Ectodermal cell (in vitro differentiated cells): ENCODE measurements around the gene ANXA9.

Source experiments
- H3K27ac ChIP-seq: 2 replicates; pipeline ENCODE4 v1.7.0; 2013; ENCODE audit warnings: mild to moderate bottlenecking, low read depth, low read length; ENCODE audit not compliant: insufficient read depth, poor library complexity, severe bottlenecking
- H3K27me3 ChIP-seq: 2 replicates; pipeline ENCODE4 v1.7.0; 2013; ENCODE audit warnings: mild to moderate bottlenecking, low read length; ENCODE audit not compliant: insufficient read depth, control insufficient read depth, poor library complexity, severe bottlenecking
- H3K36me3 ChIP-seq: one replicate; pipeline ENCODE4 v1.7.0; 2013; ENCODE audit warnings: low read length; ENCODE audit not compliant: control insufficient read depth, insufficient read depth
- H3K4me1 ChIP-seq: one replicate; pipeline ENCODE4 v1.7.0; 2013; ENCODE audit warnings: low read length; ENCODE audit not compliant: control insufficient read depth, insufficient read depth
- H3K4me3 ChIP-seq: 2 replicates; pipeline ENCODE4 v1.7.0; 2013; ENCODE audit warnings: low read depth, low read length, control low read depth; ENCODE audit not compliant: insufficient read depth
- H3K9me3 ChIP-seq: 2 replicates; pipeline ENCODE4 v1.7.0; 2013; ENCODE audit warnings: mild to moderate bottlenecking, low read length, moderate library complexity; ENCODE audit not compliant: control insufficient read depth
- WGBS, 2 experiments: methylation state at CpG; one replicate each; pipeline ENCODE4 v1.1.7; 2013; ENCODE audit warnings: missing lambda C conversion rate in 2 of 2; 5-methylcytosine and 5-hydroxymethylcytosine counted together

The ANXA9 gene

GRCh38 chr1:151012684-151013471 is 30.8 kb downstream of the ANXA9 start:
- no peaks in the 10 kb centered on the region for H3K9me3 ChIP-seq
- no peaks in the 10 kb centered on the region for H3K36me3 ChIP-seq
- H3K4me1 ChIP-seq: no peaks in the 10 kb centered on the region
- H3K4me3 ChIP-seq: no peak overlapping the region
- no peak overlapping the region for H3K27ac ChIP-seq
- WGBS, 2 experiments: 94 to 96% methylated on average over 14 of the region's 14 CpGs
- H3K27me3 ChIP-seq: no peaks in the 10 kb centered on the region

DNA sequence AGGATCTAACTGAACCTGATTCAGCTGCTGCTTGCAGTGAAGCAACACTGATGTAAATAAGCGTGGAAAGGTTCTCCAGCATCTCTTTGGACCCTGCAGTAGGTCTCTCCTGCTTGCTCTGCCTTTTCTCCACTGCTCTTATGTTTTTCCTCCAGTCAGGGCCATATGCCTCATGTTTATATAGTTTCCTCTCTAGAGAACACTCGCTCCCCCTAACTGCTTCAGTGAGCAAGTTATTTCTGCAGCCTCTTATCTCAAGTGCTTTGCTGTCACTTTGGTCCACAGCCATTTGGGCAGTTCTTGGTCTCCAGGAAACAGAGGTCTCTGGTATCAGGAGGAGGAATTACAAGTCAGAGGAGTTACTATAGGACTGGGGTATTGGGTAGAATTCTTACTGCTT is 31.4 kb downstream of the ANXA9 start:
- no peaks in the 10 kb centered on the region for H3K4me1 ChIP-seq
- H3K27me3 ChIP-seq: no peaks in the 10 kb centered on the region
- no peaks in the 10 kb centered on the region for H3K36me3 ChIP-seq
- H3K4me3 ChIP-seq: no peak overlapping the region
- H3K9me3 ChIP-seq: no peaks in the 10 kb centered on the region
- H3K27ac ChIP-seq: no peak overlapping the region
- whole genome bisulfite sequencing, 2 experiments: 96 to 98% methylated on average over 2 of the region's 2 CpGs

- Histone ChIP-seq H3K36me3 (peaks cover 8% of the 10 kb centered on the region), H3K27me3 (no peaks in the 10 kb centered on the region), H3K27ac (no peak overlapping the region), H3K9me3 (no peaks in the 10 kb centered on the region), H3K4me1 (no peaks in the 10 kb centered on the region), H3K4me3 (no peak overlapping the region)
- 44 to 47% methylated on average over 4 to 6 of the region's 6 CpGs for WGBS, 2 experiments
These were observed 42.6 kb downstream of the ANXA9 start for GRCh38 chr1:151024540-151025146.

- H3K36me3 ChIP-seq: peaks cover 13% of the 10 kb centered on the region
- no peaks in the 10 kb centered on the region for H3K9me3 ChIP-seq
- H3K4me3 ChIP-seq: no peak overlapping the region
- H3K27me3 ChIP-seq: no peaks in the 10 kb centered on the region
- no peak overlapping the region for H3K27ac ChIP-seq
- H3K4me1 ChIP-seq: no peaks in the 10 kb centered on the region
These were observed 44.4 kb downstream of the ANXA9 start for GRCh38 chr1:151026460-151026859.

DNA sequence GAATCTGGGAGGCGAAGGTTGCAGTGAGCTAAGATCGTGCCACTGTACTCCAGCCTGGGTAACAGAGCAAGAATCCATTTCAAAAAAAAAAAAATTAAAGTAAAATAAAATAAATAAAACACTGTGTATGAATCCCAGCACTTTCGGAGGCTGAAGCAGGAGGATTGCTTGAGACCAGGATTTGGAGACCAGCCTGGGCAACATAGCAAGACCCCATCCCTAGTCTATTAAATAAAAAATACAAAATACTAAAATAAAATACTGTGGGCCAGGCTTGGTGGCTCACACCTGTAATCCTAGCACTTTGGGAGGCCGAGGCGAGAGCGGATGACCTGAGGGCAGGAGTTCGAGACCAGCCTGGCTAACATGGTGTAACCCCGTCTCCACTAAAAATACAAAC is 50.1 kb downstream of the ANXA9 start:
- no peaks in the 10 kb centered on the region for H3K27me3 ChIP-seq
- 89 to 93% methylated on average over 7 to 8 of the region's 8 CpGs for WGBS, 2 experiments
- H3K4me3 ChIP-seq: no peak overlapping the region
- peaks cover 23% of the 10 kb centered on the region for H3K36me3 ChIP-seq
- no peaks in the 10 kb centered on the region for H3K9me3 ChIP-seq
- H3K27ac ChIP-seq: no peak overlapping the region
- H3K4me1 ChIP-seq: no peaks in the 10 kb centered on the region

- Histone ChIP-seq H3K4me3 (no peak overlapping the region), H3K27ac (no peak overlapping the region), H3K9me3 (no peaks in the 10 kb centered on the region), H3K4me1 (no peaks in the 10 kb centered on the region), H3K36me3 (peaks cover 18% of the 10 kb centered on the region), H3K27me3 (no peaks in the 10 kb centered on the region)
- WGBS, 2 experiments: 86 to 97% methylated on average over 3 of the region's 3 CpGs
These were observed 53.1 kb downstream of the ANXA9 start for GRCh38 chr1:151035167-151035566.

DNA sequence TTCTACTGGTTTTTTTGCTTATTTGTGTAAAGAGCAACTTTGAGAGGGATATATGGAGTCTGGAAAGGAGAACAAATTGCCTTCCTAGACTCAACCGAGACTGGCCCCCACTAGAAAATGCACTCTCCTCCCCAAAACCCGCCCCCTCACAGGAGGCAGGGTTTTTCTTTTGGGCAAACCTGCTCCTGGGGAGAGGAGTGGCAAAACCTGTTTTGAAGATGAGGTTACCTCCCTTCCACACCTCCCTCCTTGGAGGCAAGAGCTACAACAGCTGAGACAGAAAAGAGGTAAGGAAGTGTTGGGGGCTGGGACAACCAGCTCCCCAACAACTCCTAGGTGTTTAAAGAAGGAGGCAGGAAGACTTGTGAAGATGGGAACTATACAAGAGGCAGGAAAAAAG is 54.3 kb downstream of the ANXA9 start, which contains the start of gene BNIPL:
BNIPL (plus strand) TSS at position 231 of the 400 bp plus-strand sequence; CDS start at position 371, 140 bp downstream.
- Histone ChIP-seq H3K36me3 (peaks cover 14% of the 10 kb centered on the region), H3K4me3 (no peak within 1 kb of the TSS), H3K4me1 (no peaks in the 10 kb centered on the region), H3K27ac (no peak within 1 kb of the TSS), H3K9me3 (no peaks in the 10 kb centered on the region), H3K27me3 (no peaks in the 10 kb centered on the region)
- WGBS, 2 experiments: 47 to 50% methylated on average over 2 of the region's 2 CpGs

GRCh38 chr1:151037032-151037431 is 54.9 kb downstream of the ANXA9 start:
- H3K36me3 ChIP-seq: peaks cover 11% of the 10 kb centered on the region
- WGBS, 2 experiments: 90 to 92% methylated on average over 6 of the region's 6 CpGs
- H3K9me3 ChIP-seq: no peaks in the 10 kb centered on the region
- no peaks in the 10 kb centered on the region for H3K4me1 ChIP-seq
- H3K27ac ChIP-seq: no peak overlapping the region
- H3K27me3 ChIP-seq: no peaks in the 10 kb centered on the region
- H3K4me3 ChIP-seq: no peak overlapping the region

DNA sequence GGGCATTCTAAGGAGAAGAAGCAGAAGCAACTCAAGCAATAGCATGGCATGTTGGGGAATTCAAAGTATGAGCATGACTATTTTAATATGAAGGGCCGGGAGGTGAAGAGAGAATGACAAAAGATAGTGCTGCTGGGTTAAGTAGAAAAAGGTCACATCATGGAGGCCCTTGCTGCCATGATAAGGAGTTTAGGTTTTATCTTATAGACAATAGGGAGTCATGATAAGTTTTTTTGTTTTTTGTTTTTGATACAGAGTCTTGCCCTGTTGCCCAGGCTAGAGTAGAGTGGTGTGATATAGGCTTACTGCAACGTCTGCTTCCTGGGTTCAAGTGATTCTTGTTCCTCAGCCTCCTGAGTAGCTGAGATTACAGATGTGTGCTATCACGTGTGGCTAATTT is 57.4 kb downstream of the ANXA9 start:
- H3K4me3 ChIP-seq: no peak overlapping the region
- H3K27me3 ChIP-seq: no peaks in the 10 kb centered on the region
- H3K27ac ChIP-seq: no peak overlapping the region
- WGBS, 2 experiments: 84 to 92% methylated on average over 3 of the region's 3 CpGs
- peaks cover 5% of the 10 kb centered on the region for H3K36me3 ChIP-seq
- H3K4me1 ChIP-seq: no peaks in the 10 kb centered on the region
- no peaks in the 10 kb centered on the region for H3K9me3 ChIP-seq

DNA sequence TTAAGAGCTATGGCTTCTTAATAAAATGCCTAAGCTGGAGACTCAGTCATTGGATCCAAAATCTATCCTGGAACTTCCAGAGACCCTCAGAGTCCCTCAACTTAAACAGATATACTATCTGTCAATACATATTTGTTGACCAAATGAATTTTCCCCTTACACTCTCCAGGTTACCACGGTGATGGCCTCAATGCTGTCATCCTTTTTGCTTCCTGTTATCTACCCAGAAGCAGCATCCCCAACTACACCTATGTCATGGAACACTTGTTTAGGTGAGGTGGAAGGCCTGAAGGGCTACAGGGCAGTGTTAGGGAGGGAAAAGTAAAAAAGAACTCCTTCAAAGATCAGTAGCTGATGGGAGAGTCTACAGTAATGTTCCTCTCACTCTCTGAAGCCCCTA is 61.1 kb downstream of the ANXA9 start:
- H3K36me3 ChIP-seq: no peaks in the 10 kb centered on the region
- no peak overlapping the region for H3K27ac ChIP-seq
- no peaks in the 10 kb centered on the region for H3K27me3 ChIP-seq
- H3K9me3 ChIP-seq: no peaks in the 10 kb centered on the region
- no peaks in the 10 kb centered on the region for H3K4me1 ChIP-seq
- WGBS, 2 experiments: 94 to 100% methylated on average over 1 of the region's 1 CpG
- no peak overlapping the region for H3K4me3 ChIP-seq
